ENCODE results near the gene DNAJC13.

DNAJC13 gene

DNA sequence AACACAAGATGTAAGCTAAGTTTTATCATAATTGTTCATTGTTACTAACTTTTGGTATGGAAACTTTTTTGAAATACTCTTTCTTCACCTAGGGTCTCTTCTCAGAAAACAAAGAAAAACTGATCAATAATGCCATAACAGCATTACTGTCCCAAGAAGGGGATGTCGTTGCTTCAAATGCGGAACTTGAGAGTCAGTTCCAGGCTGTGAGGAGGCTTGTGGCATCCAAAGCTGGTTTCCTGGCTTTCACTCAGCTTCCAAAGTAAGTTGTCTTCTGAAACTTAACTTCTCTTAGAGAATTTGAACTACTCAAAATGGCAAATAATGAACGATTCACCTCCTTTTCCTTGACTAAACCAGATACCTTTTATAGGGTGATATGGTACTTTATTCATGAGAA lies 39.3 kb downstream of the DNAJC13 start:
- ChIA-PET CTCF (interaction anchor here (0.8 to 1.3 kb wide), 3 partner anchors 15 to 75 kb away, joined by 3 read pairs; no protein-coding TSS in a partner anchor), POLR2A (no interaction called here)
- no peak for DNase-seq (ENCODE audit: extremely low spot score)
- TF ChIP-seq, protein P1, sequence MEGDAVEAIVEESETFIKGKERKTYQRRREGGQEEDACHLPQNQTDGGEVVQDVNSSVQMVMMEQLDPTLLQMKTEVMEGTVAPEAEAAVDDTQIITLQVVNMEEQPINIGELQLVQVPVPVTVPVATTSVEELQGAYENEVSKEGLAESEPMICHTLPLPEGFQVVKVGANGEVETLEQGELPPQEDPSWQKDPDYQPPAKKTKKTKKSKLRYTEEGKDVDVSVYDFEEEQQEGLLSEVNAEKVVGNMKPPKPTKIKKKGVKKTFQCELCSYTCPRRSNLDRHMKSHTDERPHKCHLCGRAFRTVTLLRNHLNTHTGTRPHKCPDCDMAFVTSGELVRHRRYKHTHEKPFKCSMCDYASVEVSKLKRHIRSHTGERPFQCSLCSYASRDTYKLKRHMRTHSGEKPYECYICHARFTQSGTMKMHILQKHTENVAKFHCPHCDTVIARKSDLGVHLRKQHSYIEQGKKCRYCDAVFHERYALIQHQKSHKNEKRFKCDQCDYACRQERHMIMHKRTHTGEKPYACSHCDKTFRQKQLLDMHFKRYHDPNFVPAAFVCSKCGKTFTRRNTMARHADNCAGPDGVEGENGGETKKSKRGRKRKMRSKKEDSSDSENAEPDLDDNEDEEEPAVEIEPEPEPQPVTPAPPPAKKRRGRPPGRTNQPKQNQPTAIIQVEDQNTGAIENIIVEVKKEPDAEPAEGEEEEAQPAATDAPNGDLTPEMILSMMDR (IDR thresholded peaks at IDR 0.05; ENCODE audit: control extremely low read depth, extremely low read depth, low read depth, missing control alignments), result no peak

DNA sequence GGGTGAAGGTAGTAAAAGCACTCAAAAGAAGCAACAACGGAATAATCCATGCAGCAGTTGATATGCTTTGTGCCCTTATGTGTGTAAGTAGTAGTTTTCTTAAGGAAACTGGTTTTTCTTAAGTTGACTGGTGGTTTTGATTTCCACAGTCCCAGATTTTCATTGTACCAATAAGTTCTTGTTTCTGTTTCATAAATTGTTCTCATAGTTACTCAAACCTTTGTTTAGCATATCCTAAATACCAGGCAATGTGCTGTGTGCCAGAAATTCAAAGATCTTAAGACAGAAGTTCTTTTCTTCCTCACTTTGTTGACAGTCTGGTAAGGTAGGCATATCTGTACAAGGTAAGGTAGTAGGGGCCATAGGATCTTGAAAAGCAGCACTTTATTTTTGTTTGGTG lies 40.0 kb downstream of the DNAJC13 start:
- TF ChIP-seq, protein P1 (IDR thresholded peaks at IDR 0.05; ENCODE audit: control extremely low read depth, extremely low read depth, low read depth, missing control alignments), result no peak
- ChIA-PET CTCF (interaction anchor here (1.6 kb wide), 2 partner anchors 9 to 25 kb away, joined by 3 to 4 read pairs; no protein-coding TSS in a partner anchor), POLR2A (no interaction called here)
- no peak for DNase-seq (ENCODE audit: extremely low spot score)

DNA sequence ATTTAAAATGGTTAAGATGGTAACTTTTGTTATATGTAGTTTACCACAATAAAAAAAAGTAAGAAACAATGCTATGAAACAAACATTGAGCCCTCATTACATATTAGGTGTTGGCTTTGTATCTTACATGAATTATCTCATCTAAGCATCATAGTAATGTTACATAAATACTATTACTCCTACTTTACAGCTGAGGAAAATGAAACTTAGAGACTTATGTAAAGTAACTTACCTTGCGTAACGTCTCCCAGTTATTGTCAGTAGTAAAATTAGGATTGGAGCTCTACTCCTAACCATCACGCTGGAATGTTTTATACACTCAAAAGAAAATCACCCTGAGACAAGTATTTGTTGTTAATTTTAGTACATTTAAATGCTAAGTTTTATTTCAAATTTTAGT lies 42.2 kb downstream of the DNAJC13 start:
- TF ChIP-seq, protein P1 (IDR thresholded peaks at IDR 0.05; ENCODE audit: control extremely low read depth, extremely low read depth, low read depth, missing control alignments), result no peak
- CTCF ChIA-PET, result interaction anchor here (1.8 kb wide), 1 partner anchor 13 kb away, joined by 5 read pairs; no protein-coding TSS in a partner anchor
- POLR2A ChIA-PET, result no interaction called here
- DNase-seq (ENCODE audit: extremely low spot score), result no peak

- TF ChIP-seq, protein P1 (IDR thresholded peaks at IDR 0.05; ENCODE audit: control extremely low read depth, extremely low read depth, low read depth, missing control alignments), result no peak
- POLR2A ChIA-PET, result no interaction called here
- DNase-seq (ENCODE audit: extremely low spot score), result no peak
- CTCF ChIA-PET, result interaction anchor here (1.3 to 2.2 kb wide), 4 partner anchors 10 to 118 kb away, joined by 3 to 5 read pairs (median 4); no protein-coding TSS in a partner anchor
These were observed 44.2 kb downstream of the DNAJC13 start for GRCh38 chr3:132461544-132461943.

DNA sequence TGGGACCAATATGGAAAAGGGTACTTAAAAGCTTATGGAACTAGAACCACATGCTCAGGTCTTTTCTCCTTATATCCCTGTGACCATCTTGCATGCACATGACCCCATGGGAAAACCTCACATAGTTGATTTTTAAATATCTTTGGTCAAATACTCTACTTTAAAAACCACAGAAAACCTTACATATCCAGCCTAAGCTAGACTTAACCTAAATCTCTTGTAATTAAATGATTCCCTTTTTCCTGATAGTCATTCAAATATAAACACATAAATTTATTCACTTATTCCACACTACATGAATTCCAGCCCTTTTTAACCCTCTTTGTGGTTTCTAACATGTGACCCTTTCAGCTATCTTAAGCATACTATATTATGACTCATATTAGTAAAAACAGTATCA lies 46.8 kb downstream of the DNAJC13 start:
- TF ChIP-seq, protein P1 (IDR thresholded peaks at IDR 0.05; ENCODE audit: control extremely low read depth, extremely low read depth, low read depth, missing control alignments), result no peak
- ChIA-PET CTCF (interaction anchor here (0.9 to 2.7 kb wide), 7 partner anchors 16 to 84 kb away, joined by 3 to 9 read pairs (median 4); no protein-coding TSS in a partner anchor), POLR2A (no interaction called here)
- DNase-seq (ENCODE audit: extremely low spot score), result no peak

DNA sequence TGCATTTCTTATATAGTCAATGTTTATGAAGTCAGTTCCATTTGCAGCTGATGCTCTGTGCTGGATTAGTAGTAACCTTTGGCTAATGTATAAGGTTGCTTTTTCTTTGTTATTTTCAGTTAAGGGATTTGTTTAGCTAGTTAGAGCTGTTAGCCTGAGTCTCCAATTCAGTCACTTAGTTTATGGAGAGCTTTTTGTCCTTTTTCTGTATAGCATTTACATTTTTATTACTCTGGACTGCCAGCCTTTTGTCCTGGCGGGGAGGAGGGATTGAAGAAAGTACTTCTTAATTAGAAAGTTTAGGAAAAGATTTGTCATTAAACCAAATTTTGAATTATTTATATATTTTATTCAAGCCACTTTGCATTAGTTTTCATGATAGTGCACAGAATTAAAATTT lies 52.0 kb downstream of the DNAJC13 start:
- TF ChIP-seq, protein P1 (IDR thresholded peaks at IDR 0.05; ENCODE audit: control extremely low read depth, extremely low read depth, low read depth, missing control alignments), result no peak
- ChIA-PET CTCF (interaction anchor here (1.1 to 1.5 kb wide), 3 partner anchors 9 to 17 kb away, joined by 3 to 6 read pairs (median 5); no protein-coding TSS in a partner anchor), POLR2A (no interaction called here)
- no peak for DNase-seq (ENCODE audit: extremely low spot score)
